Activated T-cell treated with anti-CD3 and anti-CD28 coated beads for 24 hours (primary cell): ENCODE results near the gene CFP.

Experiments used
- DNase-seq: peaks from one replicate; pipeline ENCODE4 v3.0.0-alpha.2; 2020; ENCODE audit warnings: low read depth

Gene CFP

DNA sequence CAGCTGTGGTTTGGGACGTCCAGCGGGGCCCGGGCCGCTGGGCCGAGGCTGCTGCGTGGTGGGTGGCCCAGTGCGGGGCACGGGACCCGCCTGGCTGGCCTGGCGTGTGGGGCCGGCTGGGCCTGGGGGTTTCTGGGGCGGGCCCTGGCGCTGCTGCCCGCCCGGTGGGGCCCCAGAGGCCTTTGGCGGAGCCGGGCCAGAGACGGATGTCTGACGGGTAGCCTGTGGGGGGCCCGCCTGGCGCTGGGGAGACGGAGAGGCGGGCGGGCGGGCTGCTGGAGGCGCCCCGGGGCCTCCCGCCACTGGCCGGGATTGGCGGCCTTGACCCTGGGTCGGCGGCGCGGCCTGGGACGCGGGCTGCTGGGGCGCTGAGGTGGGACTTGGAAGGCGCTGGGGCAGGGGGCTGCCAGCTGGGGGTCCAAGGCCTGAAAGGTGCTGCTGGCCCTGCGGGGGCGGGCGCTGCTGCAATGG lies 55.6 kb downstream of the CFP start:
- DNase-seq, result no peak

DNA sequence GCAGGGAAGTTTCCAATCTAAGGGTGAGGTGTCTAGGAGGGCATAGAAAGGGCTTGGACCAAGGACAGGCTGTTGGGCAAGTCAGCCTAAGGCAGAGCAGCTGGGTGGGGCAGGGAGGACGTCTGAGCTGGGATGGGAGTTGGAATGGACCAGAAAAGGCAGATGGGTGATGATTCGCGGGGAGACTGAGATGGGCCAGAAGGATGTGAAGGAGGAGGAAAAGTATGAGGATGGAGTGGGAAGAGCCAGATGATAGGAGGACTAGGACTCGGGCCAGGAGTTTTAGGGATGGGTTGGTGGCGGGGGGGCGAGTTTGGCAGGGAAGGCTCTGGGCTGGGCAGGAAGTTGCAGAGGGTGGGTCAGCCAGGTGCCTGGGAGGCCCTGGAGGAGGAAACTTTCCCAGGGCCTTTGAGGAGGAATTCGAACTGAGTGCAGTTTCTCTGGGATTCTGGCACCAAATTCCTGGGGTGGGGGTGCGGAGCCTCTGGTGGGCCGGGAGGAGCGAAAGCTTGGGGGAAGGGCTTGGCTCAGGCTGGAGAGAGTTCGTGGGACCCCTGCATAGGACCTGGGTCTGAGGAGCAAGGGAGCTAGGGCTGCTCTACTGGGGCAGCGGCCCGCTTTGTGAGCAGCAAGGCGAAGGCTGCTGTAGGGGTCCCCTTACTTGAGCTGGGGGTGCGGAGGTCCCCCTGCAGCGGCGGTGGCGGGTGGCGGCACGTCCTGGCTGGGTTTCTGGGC lies 56.2 kb downstream of the CFP start:
- no peak for DNase-seq
